T-helper 2 cell treated with Interferon-gamma antibody and Interleukin-4, amounts not matched to agents 100 ng/mL and 5 ng/mL, for 36 hours (primary cell): ENCODE results near the gene NGRN. TPM values are rescaled to one million over a fixed set of nuclear protein-coding genes. Genes with fewer than 3 reads are reported as not detected.

Experiments
- intact Hi-C: fragments of 100-400 bp; cut with micrococcal nuclease; formaldehyde crosslinking; loops from one replicate; pipeline ENCODE4 v1.15.1; 2023
- total RNA-seq: library from RNA; stranded (reverse); gene quantifications from 2 replicates; pipeline ENCODE4 v1.2.3, GENCODE V29; 2022

Gene NGRN
- total RNA-seq, 1 donor from 2014 or later: 30.0 TPM

GRCh38 chr15:90306560-90306959, 41.1 kb downstream of the NGRN start:
- intact Hi-C loops: loop anchor here (5.0 to 10.0 kb wide), 2 partner anchors 46 to 308 kb away; partner anchors contain the start of gene ZNF774

DNA sequence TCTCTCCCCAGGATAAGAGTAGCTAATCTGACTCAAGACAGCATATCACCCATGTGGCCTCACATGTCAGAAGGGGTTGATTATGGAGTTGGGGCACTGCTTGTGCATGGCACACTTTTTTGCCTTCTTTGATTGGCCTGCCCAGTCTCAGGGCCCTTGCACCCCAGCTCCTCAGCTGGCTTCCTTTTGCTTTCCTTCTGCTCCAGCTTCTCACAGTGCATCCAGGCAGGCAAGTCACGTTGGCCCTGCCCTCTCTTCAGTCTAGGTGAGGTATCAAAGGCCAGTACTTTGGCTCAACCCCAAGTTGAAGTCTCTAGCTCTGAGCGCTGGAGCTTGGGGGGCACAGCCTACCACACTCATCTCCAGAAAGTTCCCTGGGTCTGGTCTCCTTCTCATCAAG, 42.2 kb downstream of the NGRN start:
- intact Hi-C loops: loop anchor here (5.0 to 10.0 kb wide), 2 partner anchors 45 to 307 kb away; partner anchors contain the start of gene ZNF774

DNA sequence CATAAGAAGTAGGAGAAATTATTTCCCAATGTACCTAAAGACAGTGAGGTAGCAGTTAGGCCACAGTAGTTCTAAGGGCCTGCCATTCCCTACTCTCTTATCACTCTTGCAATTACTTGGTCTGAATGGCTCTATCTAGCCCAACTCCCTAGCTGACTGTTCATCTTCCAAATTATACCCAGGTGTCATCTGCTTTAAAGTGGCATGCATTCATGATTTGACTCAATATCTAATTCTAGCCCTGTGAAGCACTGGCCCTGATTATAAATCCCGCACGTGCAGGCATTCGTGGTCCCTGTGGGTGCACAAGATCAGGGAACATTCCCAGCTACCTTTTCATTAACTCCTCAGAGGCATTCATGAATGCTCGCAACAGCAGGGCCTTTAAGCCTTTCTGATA, 43.5 kb downstream of the NGRN start:
- intact Hi-C loops: loop anchor here (5.0 to 10.0 kb wide), 2 partner anchors 43 to 306 kb away; partner anchors contain the start of gene ZNF774

- intact Hi-C loops: no loop called here
Observed at GRCh38 chr15:90315278-90315982, 50.0 kb downstream of the NGRN start.

- intact Hi-C loops: no loop called here
Observed at GRCh38 chr15:90316139-90316538, 50.7 kb downstream of the NGRN start.

GRCh38 chr15:90318591-90318990, 53.1 kb downstream of the NGRN start:
- intact Hi-C loops: no loop called here

- intact Hi-C loops: loop anchor here (1.0 to 5.0 kb wide), 3 partner anchors 42 to 567 kb away; no protein-coding TSS in a partner anchor
Observed at GRCh38 chr15:90320062-90320884, 54.8 kb downstream of the NGRN start.

DNA sequence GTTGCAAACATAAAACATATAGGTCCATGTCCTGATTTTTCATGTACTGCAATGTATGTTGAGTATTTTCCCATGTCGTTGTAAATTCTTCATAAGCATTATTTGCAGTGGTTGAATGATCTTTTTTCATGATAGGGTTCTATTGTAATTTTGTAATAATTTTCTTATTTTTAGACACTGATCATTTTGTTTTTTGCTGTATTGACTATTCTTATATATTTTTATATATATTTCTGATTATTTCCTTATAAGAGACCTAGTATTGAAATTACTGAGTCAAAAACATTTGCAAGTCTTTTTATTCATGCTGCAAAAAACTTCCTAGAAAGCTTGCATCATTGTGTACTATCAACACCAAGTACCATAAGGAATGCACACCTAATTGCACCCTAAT, 55.4 kb downstream of the NGRN start:
- intact Hi-C loops: loop anchor here (1.0 to 5.0 kb wide), 3 partner anchors 41 to 566 kb away; no protein-coding TSS in a partner anchor

Other genes with a start within 250 kb of the NGRN start
- 256 and 258 TPM in 2 replicates for gene IDH2, start 163.2 kb upstream of the NGRN start, total RNA-seq
- 19.0 and 20.3 TPM in 2 replicates for gene SEMA4B, start 64.3 kb upstream of the NGRN start, total RNA-seq
- 125 TPM in 2 replicates for gene CIB1, start 31.7 kb upstream of the NGRN start, total RNA-seq
- 13.1 and 14.5 TPM in 2 replicates for gene GDPGP1, start 31.5 kb upstream of the NGRN start, total RNA-seq
- gene TTLL13, start 16.1 kb upstream of the NGRN start, total RNA-seq: 0.34 and 1.1 TPM in 2 replicates
- gene ZNF774, start 86.6 kb downstream of the NGRN start, total RNA-seq: 1.8 and 1.9 TPM in 2 replicates
- 212 and 216 TPM in 2 replicates for gene IQGAP1, start 122.6 kb downstream of the NGRN start, total RNA-seq